HL-60 (cell line): Measurements from ENCODE around the gene KRT14.

Experiments used
- CTCF ChIP-seq: IDR thresholded peaks from one replicate; pipeline ENCODE4 v1.5.1; 2011; ENCODE audit warnings: low read length, control low read depth, inconsistent platforms; ENCODE audit not compliant: insufficient read depth
- GABPA ChIP-seq: IDR thresholded peaks from 2 replicates; pipeline ENCODE4 v1.6.1; 2012; ENCODE audit warnings: low read depth
- POLR2AphosphoS5 ChIP-seq: IDR thresholded peaks from 2 replicates; pipeline ENCODE4 v1.6.1; 2012; ENCODE audit warnings: low read depth
- REST ChIP-seq: IDR thresholded peaks from 2 replicates; pipeline ENCODE4 v1.6.1; 2012; ENCODE audit warnings: low read depth; ENCODE audit not compliant: insufficient replicate concordance

- TF ChIP-seq CTCF, result no peak
- TF ChIP-seq POLR2AphosphoS5, result no peak
- no peak for TF ChIP-seq GABPA
- TF ChIP-seq REST, result no peak
Observed at GRCh38 chr17:41617136-41617535, 30.4 kb upstream of the KRT14 start.
